Adrenal gland (tissue), 12 donors: ENCODE data around the gene APEX2. TPM values are rescaled to one million over a fixed set of nuclear protein-coding genes. Genes with fewer than 3 reads are reported as not detected.

Source experiments
- polyA plus RNA-seq, 3 donors: library from polyadenylated mRNA; stranded (reverse); fragments of 200-250 nt in 2 of 3; fragments of 350-450 nt in 1 of 3; fragmentation: Illumina TruSeq in 1 of 3; extraction: RNeasy Lipid Tissue Mini Kit (QIAGEN cat#74804) in 1 of 3; gene quantifications; one replicate each; pipeline ENCODE4 v1.2.3, GENCODE V29; 2013 to 2014
- total RNA-seq, 9 donors: library from RNA; depleted of rRNA in 4 of 9; stranded (reverse); fragments of >200 nt in 4 of 9; fragments of 120-200 nt in 1 of 9; fragmentation: NEBNext Ultra II Directional in 1 of 9; extraction: Animal tissue kit (Norgen Biotek cat#: 25700) in 1 of 9; gene quantifications; one replicate each; pipeline versions ENCODE4 v1.1.0 to v1.2.4, GENCODE V29; 2013 to 2023
- donor health status: healthy with polysubstance abuse.
- donor health status: Bipolar disorder and iron deficiency.
- donor health status: DM: yes; HTN: yes; CAD: no.
- donor health status: DM: no; HTN: no; CAD: no.
- donor health status: DM: no; HTN: no; CAD: no.
- donor health status: DM: yes; HTN: yes; CAD: no.

The APEX2 gene
- total and polyA plus RNA-seq, 12 donors = 6.3 to 16.8 (median 13.9) TPM

Other genes starting within 250 kb of the APEX2 start
- gene ITIH6, start 202.1 kb upstream of the APEX2 start, total RNA-seq = under 1 TPM in 1 of 9 donors, not detected in 8; under 0.01 TPM
- gene ITIH6, start 202.1 kb upstream of the APEX2 start, polyA plus RNA-seq = not detected
- 100 to 1,000 TPM; 144 to 539 (median 245) TPM for gene MAGED2, start 192.6 kb upstream of the APEX2 start, total RNA-seq
- gene MAGED2, start 192.6 kb upstream of the APEX2 start, polyA plus RNA-seq = 100 to 1,000 TPM; 121 to 162 (median 129) TPM
- 10 to 100 TPM in 1 of 9 donors, 1 to 10 TPM in 8; 1.3 to 56.6 (median 4.8) TPM for gene TRO, start 79.5 kb upstream of the APEX2 start, total RNA-seq
- gene TRO, start 79.5 kb upstream of the APEX2 start, polyA plus RNA-seq = 10 to 100 TPM in 2 of 3 donors, 1 to 10 TPM in 1; 6.6 to 21.1 (median 17.0) TPM
- under 1 TPM in 6 of 9 donors, not detected in 3; 0.25 to 0.94 (median 0.40) TPM for gene PFKFB1, start 6.2 kb upstream of the APEX2 start, total RNA-seq
- gene PFKFB1, start 6.2 kb upstream of the APEX2 start, polyA plus RNA-seq = 1 to 10 TPM in 2 of 3 donors, under 1 TPM in 1; 0.38 to 4.1 (median 1.7) TPM
- gene ALAS2, start 30.6 kb downstream of the APEX2 start, total RNA-seq = 10 to 100 TPM in 1 of 9 donors, 1 to 10 TPM in 2, not detected in 6; 1.3 to 49.1 (median 3.7) TPM
- gene ALAS2, start 30.6 kb downstream of the APEX2 start, polyA plus RNA-seq = under 1 TPM in 1 of 3 donors, not detected in 2; 0.07 TPM
- gene PAGE2B, start 74.7 kb downstream of the APEX2 start, total RNA-seq = under 1 TPM in 1 of 9 donors, not detected in 8; 0.67 TPM
- not detected for gene PAGE2B, start 74.7 kb downstream of the APEX2 start, polyA plus RNA-seq
- not detected for gene PAGE2, start 88.7 kb downstream of the APEX2 start, total RNA-seq
- not detected for gene PAGE2, start 88.7 kb downstream of the APEX2 start, polyA plus RNA-seq
- not detected for gene PAGE5, start 220.0 kb downstream of the APEX2 start, total RNA-seq
- gene PAGE5, start 220.0 kb downstream of the APEX2 start, polyA plus RNA-seq = not detected